ENCODE measurements around the gene CLMP. TPM values are rescaled to one million over a fixed set of nuclear protein-coding genes. Genes with fewer than 3 reads are reported as not detected.
A peak's percentile ranks its signal among the peaks of the same experiment; 100 is the strongest.

Gene CLMP, protein sequence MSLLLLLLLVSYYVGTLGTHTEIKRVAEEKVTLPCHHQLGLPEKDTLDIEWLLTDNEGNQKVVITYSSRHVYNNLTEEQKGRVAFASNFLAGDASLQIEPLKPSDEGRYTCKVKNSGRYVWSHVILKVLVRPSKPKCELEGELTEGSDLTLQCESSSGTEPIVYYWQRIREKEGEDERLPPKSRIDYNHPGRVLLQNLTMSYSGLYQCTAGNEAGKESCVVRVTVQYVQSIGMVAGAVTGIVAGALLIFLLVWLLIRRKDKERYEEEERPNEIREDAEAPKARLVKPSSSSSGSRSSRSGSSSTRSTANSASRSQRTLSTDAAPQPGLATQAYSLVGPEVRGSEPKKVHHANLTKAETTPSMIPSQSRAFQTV
- polyA plus RNA-seq (2014; cell fraction: cytosol; rRNA removed): 4.5 and 4.6 TPM in 2 replicates
- polyA plus RNA-seq (2014; cell fraction: nucleus; rRNA removed): 1.3 and 3.8 TPM in 2 replicates

DNA sequence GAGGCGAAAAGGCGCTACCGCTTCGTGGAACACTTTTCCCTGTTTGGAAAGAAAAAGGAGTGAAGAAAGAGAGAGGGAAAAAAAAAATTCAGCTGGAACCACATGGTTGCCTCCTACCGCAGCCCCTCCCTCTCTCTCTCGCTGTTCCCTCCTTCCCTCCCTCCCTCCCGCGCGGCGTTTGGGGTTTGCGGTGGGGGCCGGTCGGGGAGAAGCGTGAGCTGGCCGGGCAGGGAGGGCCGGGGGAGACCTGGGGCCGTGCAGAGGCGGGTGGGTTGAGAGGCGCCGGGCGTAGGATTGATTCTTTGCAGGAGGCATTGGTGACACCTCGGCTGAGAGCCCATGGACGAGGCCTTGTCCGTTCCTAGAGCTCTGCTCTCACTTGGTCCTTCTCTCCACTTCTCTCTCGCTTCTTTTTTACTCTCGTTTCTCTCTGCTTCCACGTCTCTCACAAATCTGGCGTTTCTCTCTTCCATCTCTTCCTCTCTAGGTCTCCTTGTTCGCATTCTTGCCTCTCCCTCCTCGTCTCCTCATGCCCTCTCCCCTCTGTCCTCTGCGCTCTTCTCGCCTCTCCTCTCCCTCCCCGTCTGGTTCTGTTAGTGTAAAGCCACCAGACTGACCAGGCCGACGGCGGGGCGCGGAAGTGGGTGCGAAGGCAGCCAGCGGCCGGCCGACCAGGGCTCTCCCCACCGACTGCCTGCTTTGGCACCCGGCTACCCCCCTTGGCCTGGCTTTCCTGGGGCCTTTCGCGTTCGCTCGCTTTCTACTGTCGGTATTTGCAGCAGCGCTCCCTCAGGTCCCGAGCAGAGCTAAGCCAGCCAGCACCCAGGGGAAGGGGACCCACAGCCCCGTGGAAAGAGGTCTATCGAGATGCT, at the start of gene CLMP:
Gene CLMP, minus strand, starts transcription at position 61 of the 872 bp plus-strand sequence. CDS start 308 bp downstream, outside the sequence.
- no peak for DNase-seq (ENCODE audit: low spot score)

DNA sequence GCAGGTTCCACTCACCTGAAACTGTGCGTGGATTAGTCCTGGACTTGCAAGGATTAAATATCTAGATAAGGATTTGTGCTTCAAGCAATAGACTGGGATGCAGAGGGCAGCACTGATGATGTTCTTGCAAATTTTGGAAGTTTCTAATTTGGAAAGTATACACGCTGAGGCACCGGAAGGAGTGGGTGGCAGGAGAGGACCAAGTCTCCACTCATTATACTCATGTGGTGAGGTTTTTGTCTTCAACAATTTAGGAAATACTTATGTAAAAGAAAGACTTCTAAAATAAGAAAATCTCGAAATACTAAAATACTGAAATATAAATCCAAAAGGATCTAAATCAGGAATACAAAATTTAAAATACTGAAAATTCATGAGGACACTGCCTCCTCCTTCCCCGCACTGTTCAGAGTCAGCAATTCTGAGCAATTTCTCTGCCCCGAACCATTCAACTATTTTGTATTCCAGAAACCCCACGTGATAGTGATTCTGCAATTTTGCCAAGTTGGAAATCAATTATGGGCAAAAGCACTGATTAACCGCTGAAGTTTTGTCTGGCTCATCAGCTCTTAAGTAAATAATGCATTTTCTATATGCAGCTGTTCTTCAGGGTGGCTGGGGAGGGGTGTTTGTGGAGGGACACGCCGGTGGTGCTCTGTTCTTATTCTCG, 47.0 kb upstream of the CLMP start:
- no peak for DNase-seq (ENCODE audit: low spot score)

DNA sequence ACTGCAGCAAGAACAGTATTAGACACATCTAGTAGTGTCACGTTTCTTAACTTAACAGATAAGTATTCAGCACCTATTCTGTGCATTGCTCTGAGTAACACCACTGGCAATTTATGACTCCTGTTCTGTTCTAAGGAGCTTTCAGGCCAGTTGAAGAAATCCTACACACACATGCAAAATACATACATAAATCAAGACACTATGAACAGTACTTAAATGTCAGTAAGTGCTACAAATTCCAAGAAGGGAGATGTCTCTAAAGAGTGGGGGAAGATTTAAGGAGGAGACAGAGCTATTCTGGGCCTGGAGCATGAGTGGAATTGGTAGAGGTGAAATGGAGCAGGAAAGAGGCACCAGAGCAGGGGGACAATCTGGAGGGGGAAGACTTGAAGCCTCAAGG, 46.2 kb upstream of the CLMP start:
- DNase-seq (ENCODE audit: low spot score): no peak

DNA sequence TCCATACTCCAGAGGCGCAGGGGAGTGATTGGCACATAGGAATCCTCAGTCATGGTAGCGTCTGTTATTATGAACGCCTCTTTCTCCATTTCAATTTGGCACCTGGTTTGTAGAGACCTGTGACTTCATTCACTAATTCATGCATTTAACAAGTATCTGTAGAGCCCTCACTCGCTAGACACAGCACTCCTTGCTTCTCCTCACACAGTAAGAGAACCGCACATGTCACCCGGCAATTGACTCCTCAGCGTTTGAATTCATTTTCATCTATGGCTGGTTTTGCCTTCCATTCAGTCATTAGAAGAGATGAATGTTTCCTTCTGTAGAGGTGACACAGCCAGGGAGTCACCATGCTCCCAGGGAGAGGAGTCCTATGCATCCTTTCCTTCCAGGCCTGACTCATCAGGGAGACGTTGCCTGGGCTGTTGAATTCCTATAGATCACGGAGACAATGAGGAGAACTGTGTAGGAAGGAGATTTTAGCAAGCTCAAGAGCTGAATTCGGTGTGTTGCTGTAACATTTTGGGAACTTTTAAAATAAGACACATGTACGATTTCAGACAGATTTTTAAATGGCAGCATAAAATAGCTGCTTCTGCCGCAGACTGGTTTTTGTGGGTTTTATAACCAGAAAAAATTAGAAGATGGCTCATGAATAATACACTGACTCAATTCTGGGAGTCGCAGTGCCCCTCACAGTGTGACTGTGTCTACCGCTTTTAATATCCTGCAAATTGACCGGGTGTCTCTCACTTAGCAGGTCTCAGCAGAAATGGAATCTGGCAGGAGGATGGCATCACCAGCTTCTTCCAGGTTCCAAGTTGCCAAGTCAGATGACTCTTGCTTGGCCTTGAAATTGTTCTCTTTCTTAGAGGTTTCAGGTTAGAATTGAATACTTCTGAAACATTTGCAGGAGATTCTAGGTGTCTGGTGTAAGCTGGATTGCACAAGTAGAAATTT, 44.4 kb upstream of the CLMP start:
- no peak for DNase-seq (ENCODE audit: low spot score)

DNA sequence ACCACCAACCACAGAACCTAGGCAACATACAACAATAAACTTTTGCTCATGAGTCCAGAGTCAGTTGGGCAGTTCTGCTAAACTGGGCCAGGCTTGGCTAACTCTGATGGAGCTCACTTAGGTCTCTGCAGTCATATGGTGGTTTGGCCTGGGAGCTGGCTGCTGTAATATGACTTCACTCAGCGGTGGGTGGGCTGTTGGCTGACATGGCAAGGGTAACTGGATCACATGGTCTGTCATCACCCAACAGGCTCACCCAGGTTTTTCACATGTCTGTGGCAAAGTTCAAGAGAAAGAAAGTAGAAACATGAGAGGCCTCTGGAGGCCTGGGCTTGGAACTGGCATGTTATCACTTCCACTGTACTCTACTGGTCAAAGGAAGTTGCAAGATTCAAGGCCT, 43.2 kb upstream of the CLMP start:
- DNase-seq (ENCODE audit: low spot score): no peak

DNA sequence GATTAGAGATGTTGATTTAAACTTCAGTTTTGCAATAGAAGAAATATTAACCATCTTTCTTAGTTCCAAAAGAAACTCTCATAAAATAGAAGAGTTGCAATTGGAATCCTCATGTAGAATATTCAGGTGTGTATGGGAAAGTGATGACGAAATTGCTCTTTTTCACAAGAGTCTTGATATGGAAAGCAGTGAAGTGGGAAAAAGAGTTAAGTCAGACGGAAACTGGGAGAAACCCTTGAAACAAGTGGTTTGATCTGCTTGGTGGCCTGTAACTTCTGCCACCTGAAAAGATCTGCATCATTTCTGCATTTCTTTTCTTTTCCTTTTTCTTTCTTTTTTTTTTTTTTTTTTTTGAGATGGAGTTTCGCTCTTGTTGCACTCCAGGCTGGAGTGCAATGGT, 41.8 kb upstream of the CLMP start:
- DNase-seq (ENCODE audit: low spot score): no peak

DNA sequence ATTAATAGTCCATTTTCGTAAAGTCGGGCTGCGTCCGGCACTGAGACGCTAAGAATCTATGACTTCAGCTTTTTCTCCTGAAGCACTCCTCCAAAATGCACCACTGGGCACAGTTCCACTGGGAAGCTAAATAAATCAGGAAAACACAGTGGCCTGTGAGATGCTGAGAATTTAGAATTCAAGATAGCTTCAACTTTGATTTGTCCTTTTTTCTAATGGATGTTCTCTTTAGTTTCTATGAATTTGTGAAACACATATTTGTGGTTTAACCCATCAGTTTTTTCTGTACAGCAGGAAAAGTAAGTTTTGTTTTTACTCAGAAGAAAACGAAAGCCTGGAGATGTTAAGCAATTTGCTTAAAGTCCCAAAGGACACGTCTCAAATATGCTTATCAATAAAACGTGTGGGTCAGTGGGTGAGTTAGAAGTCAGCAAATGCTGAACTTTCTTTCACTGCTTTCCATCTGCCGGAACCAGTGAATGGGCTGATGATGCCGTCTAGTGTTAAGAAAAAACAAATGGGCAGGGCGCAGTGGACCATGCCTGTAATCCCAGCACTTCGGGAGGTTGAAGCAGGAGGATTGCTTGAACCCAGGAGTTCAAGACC, 40.7 kb upstream of the CLMP start:
- no peak for DNase-seq (ENCODE audit: low spot score)

DNA sequence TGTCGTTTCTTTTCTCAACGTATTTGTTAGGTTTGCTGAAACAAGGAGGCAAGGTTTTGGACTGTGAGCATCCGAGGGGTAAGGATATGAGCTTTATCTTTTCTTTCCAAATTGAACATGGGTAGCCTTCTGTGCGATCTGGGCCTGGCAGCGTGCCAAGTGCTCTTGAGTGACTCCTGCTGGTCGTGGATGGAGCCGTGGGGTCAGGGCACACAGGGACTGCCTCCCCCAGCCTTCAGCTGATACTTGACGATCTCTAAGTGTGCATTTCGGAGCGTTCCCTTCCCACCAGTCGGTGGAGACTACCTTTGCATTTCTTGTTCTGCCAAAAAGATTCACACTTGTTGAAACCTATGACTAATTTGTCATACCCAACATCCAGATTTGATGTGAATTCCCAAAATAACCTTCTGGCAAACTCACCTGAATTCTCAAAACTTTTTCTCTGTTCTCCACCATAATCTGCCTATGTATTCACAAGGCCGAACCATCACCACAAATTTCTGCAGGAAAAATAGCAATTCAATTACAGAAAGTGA, 40.1 kb upstream of the CLMP start:
- DNase-seq (ENCODE audit: low spot score): no peak

DNA sequence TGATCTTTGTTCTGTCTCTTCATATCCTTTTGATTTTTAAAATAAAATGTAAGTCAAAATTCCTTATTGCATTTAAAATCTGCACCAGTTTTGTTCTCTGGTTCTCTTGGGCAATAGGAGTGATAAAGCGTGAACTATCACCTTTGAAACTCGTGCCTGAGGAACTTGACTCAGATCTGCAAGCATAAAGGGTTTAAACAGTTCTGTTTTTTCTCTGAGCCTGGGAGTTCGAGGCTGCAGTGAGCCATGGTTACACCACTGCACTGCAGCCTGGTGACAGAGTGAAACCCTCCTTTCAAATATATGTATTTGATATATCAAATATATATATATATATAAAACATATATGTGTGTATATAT, 38.9 kb upstream of the CLMP start:
- DNase-seq (ENCODE audit: low spot score): no peak

DNA sequence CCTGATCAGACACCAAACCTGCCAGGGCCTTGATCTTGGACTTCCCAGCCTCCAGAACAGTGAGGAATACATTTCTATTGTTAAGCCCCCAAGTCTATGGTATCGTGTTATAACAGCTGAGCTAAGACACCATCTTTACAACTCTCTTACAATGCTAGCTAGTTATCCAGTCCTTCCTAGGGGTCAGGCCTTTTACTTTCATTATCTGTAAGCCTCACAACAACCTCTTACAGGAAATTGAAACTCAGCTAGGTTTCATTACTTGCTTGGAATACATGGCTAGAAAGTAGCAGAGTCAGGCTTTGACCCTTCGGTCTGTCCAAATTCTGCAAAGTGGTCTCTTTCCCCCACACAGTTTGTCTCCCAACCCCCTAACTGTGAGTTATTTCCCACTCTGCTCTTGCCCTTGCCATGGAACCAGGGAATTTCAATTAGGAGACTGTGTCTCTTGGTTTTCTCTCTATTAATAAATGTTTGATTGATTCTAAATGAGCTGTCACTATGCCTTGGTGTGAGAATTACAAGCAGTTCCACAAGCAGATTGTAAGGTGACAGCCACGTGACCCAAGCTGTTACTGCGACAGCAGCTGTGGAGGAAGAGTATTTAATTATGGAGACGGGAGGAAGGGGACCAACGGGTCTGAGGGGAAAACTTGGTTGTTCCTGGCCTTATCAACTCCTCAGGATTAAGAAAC, 38.4 kb upstream of the CLMP start:
- peak; percentile 5 for DNase-seq (ENCODE audit: low spot score)

DNA sequence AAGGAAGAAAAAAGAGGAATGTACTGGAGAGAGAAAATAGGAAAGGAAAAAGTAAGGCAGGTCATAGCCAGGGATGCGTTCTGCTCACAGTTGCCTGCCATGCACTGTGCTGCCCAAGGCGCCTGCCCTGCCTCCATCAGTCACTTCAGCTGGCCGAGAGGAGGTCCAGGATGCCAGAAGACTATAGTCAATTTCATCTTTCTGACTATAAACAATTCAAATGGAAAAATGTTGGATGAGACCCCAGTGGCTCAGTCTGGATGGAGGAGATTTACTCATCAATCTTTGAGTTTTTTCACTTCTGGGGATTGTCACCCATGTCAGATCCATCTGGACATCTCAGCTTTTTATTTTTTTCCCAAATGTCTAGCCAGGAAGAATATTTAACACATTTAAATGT, 36.7 kb upstream of the CLMP start:
- no peak for DNase-seq (ENCODE audit: low spot score)

DNA sequence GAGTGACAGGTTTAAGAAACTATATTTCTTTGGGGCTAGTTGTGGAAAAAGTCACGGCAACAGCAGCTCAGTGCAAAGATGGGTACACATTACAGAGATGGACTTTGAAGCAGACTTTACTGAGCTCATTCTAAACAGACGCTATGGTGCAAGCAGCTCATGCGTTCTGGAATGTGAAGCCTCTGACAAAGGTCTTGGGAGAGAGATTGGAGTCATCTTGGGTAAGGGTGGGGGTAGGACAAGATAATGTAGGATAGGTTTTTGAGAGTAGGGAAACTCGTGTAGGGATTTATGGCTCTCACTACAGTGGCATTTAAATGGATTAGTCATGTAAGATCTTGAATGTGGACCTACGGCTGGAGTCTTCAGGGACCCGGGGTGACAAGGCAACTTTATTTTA, 36.2 kb upstream of the CLMP start:
- DNase-seq (ENCODE audit: low spot score): no peak

DNA sequence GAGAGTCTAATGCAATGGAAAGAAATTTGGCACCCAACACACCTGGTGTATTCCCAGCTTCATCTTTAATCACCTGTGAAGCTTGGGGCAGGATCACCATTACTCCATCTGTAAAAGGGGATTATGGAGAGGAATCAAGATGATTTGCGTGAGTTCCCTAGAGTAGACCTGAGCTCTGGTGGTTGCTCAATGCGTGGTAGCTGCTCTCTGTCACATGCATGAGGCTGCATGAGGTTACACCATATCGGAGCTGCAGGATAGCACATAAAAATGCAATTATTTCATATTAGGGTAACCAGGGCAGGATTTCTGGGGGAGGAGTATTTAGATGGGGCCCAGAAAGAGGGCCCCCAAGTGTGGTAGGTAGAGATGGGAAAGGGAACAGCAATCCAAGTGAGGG, 35.3 kb upstream of the CLMP start:
- DNase-seq (ENCODE audit: low spot score): no peak

DNA sequence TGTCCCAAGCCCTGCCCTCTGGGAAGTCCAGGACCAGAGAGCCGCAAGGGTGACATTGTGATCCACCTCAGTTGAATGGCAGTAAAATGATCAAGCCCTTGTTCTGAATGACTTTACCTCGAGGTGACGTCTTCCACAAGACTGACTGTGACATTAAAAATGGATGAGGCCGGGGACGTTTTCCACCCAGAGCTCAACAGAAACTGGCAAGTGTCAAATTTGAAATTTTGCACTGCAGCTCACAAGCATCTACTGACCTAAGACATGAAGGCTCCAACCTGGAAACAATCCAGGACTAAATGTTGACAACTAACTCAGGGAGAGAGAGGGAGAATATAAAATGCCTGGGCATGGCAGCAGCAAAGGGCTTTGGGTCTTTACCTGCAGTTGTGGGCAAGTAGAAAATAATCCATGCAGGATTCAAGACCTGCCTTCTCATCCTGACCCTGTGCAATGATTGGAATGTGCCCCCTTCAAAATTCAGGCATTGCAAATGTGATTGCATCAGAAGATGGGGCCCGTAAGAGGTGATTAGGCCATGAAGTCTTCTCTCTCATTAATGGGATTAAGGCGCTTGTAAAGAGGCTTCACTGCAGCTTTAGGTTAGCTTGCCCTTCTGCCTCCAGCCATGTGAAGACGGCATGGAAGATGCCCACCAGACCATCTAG, 33.6 kb upstream of the CLMP start:
- DNase-seq (ENCODE audit: low spot score): no peak

DNA sequence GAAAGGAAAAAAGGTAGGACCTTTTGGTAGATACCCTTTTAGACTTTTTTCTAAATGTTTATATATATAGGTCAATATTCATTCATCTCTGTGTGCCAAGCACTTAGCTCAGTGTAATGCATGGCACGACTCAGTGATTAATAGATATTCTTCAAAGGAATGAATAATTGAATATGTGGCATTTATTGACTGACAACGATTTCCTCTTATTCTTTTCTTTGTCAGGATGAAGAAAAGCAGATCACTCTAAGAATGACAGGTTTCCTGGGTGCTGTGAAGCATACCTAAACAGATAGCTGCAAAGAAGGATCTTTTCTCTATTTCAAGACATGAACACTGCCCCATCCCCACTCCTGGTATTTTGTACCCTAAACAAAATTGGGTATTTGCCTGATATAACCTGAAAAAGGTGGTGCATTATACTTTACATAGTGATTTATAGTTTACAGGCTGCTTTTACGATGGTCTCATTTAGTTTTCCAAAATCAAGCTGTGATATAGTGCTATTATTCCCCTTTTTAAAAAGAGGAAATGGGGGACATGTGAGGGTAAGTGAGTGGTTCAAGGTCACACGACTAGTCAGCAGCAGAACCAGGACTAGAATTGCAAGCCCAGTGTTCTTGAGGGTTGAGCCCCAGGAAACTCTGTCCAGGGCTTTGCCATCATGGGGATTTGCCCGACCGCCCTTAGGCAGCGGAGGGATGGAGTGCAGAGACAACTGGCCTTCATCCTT, 32.9 kb upstream of the CLMP start:
- DNase-seq (ENCODE audit: low spot score): no peak

DNA sequence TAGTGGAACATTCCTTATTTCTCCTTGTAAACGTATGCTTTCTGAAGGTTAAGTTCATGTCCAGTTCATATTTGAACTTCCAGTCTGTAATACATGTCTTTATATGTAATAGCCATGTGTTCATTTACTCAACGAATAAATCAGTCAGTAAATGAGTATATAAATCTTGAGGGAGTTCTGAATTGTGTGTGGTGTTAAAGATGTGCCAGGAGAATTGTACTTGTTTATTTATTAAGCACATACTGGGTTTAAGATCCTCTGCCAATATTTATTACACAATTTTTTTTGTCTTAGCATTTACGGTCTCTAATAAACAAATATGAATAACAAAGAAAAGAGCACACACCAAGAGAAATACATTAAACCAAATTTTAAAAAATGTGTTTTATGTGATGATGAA, 26.5 kb upstream of the CLMP start:
- DNase-seq (ENCODE audit: low spot score): no peak

DNA sequence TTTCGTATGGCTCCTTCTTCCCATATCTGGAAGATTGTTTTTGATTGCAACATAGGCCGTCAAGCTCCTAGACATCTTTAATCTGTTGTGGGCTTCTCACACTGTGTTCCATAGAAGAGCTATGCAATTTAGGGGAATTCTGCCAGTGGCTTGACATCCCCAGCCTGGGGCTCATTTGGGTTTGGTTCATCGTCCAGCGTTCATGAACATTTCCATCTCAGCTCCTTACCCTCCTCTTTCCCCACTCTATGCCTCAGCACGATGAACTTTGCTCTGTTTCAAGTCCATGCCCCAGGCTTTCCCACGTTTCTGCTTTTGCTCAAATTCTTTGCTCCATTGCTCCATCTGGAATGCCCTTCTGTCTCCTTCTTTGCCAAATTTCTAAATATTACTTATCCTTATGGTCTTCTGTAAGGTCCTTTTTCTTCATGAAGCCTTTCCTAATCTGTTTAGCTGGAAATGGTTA, 26.1 kb upstream of the CLMP start:
- no peak for DNase-seq (ENCODE audit: low spot score)

DNA sequence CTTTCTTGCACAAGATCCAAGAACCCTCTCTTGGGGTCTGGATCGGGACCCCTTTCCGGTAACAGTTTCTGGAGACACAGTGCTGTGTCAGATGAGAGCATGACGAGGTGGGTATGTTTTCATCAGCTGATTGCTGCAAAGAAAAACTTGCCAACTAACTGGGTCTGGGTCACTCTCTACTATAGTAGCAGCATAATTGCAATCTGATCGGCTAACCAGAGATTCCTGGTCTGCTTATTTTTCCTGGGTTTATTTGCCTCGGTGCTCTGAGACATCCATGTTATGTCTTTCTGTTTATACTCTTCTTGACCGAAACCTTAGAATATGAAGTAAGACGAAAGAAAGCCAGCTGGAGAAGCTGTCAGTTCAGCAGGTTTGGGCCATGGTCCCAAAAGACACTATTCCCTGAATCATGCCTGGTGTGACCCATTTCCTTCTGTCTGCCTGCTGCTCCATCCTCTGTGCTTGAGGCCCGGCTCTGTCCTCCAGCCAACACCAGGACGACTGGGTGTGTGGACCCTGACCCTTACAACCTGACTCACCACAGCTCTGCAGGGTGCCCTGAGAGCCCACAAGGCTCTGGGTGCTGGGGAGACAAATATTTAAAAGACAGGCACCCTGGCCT, 24.1 kb upstream of the CLMP start:
- DNase-seq (ENCODE audit: low spot score): no peak

Measured in SK-N-DZ (cell line).